ENCODE measurements around the gene KCNIP1.

- TF ChIP-seq POLR2A (IDR thresholded peaks at IDR 0.05), result no peak
- no peak for TF ChIP-seq CTCF (IDR thresholded peaks at IDR 0.05)
Observed at GRCh38 chr5:170691657-170692056, 187.8 kb downstream of the KCNIP1 start.

Data from tibial nerve (tissue), 3 donors.